Body of pancreas (tissue), 4 donors: ENCODE measurements around the gene PCDHGA2. TPM values are rescaled to one million over a fixed set of nuclear protein-coding genes. Genes with fewer than 3 reads are reported as not detected.

Experiments
- ATAC-seq: fragments of 150-250 bp; one replicate; pipeline ENCODE4 v1.9.1; 2016
- DNase-seq, 4 donors: peaks; one replicate each; pipeline ENCODE4 v3.0.0-alpha.2; 2019
- H3K27ac ChIP-seq, 4 donors: fragments of 200-600 bp; sonication (generic); 1 replicate in 3 of 4; 2 replicates in 1 of 4; pipeline versions ENCODE4 v1.5.1 to v1.6.1; 2016 to 2019; ENCODE audit warnings: mild to moderate bottlenecking in 1 of 4, mixed read lengths in 1 of 4, moderate library complexity in 1 of 4
- H3K27me3 ChIP-seq, 2 donors: fragments of 200-600 bp; sonication (generic); one replicate each; pipeline ENCODE4 v1.6.0; 2016; ENCODE audit warnings: mild to moderate bottlenecking in 1 of 2
- H3K36me3 ChIP-seq, 2 donors: fragments of 200-600 bp; sonication (generic); replicated peaks in 1 of 2; 2 replicates each; pipeline ENCODE4 v1.5.1; 2016; ENCODE audit warnings: low read depth in 2 of 2; ENCODE audit not compliant: insufficient read depth in 1 of 2
- H3K4me1 ChIP-seq: fragments of 200-600 bp; sonication (generic); one replicate; pipeline ENCODE4 v1.6.0; 2016
- H3K4me3 ChIP-seq, 2 donors: fragments of 200-600 bp; sonication (generic); 1 replicate in 1 of 2; 2 replicates in 1 of 2; pipeline ENCODE4 v1.5.1; 2016 to 2019
- H3K9me3 ChIP-seq, 3 donors: fragments of 200-600 bp; sonication (generic); 1 replicate in 2 of 3; 2 replicates in 1 of 3; pipeline ENCODE4 v1.5.1; 2016
- CTCF ChIP-seq, 7 experiments: fragments of 450-650 bp in 4 of 7; fragments of 200-600 bp in 3 of 7; sonication (generic) in 3 of 7; IDR thresholded peaks; one replicate each; pipeline ENCODE4 v1.5.1; 2016 to 2019; ENCODE audit warnings: antibody characterized with exemption in 7 of 7
- POLR2A ChIP-seq, 3 donors: fragments of 450-650 bp; IDR thresholded peaks; one replicate each; pipeline ENCODE4 v1.6.1; 2016; ENCODE audit warnings: antibody characterized with exemption in 3 of 3, mild to moderate bottlenecking in 2 of 3
- WGBS, 2 donors: methylation state at CpG; one replicate each; pipeline ENCODE4 v1.1.5; 2017; 5-methylcytosine and 5-hydroxymethylcytosine counted together
- intact Hi-C: fragments of 100-400 bp; cut with DNase I; formaldehyde crosslinking; loops from one replicate; pipeline ENCODE4 v1.15.1; 2023
- total RNA-seq, 2 donors: library from RNA; depleted of rRNA; stranded (reverse); fragments of >200 nt; gene quantifications; one replicate each; pipeline ENCODE4 v1.1.0, GENCODE V29; 2016

Gene PCDHGA2
- total RNA-seq, 2 donors from 2014 or later = 2.0 to 2.9 TPM

- intact Hi-C loops = no loop called here
- Histone ChIP-seq H3K27me3 (no peaks in the 10 kb centered on the region), H3K4me1 (no peaks in the 10 kb centered on the region), H3K4me3 (no peak overlapping the region), H3K9me3 (peaks cover 0 to 72% (median 5%) of the 10 kb centered on the region in 3 donors), H3K27ac (no peak overlapping the region), H3K36me3 (no peaks in the 10 kb centered on the region)
- DNase-seq (no peak), ATAC-seq (no peak)
- no peak for TF ChIP-seq POLR2A (IDR thresholded peaks at IDR 0.05)
- no peak for TF ChIP-seq CTCF (IDR thresholded peaks at IDR 0.05)
- 65 to 73% methylated on average over 5 of the region's 5 CpGs for WGBS, 2 donors
Measured at GRCh38 chr5:141356133-141356532, 17.6 kb downstream of the PCDHGA2 start.

- Histone ChIP-seq H3K27me3 (no peaks in the 10 kb centered on the region), H3K36me3 (no peaks in the 10 kb centered on the region), H3K9me3 (peaks cover 0 to 72% (median 7%) of the 10 kb centered on the region in 3 donors), H3K4me1 (no peaks in the 10 kb centered on the region), H3K4me3 (no peak overlapping the region), H3K27ac (no peak overlapping the region)
- no peak for DNase-seq
- intact Hi-C loops = no loop called here
- ATAC-seq = no peak
- 32 to 58% methylated on average over 12 to 19 of the region's 19 CpGs for whole genome bisulfite sequencing, 2 donors
- no peak for TF ChIP-seq POLR2A (IDR thresholded peaks at IDR 0.05)
- TF ChIP-seq CTCF (IDR thresholded peaks at IDR 0.05) = no peak
Measured at GRCh38 chr5:141356950-141357349, 18.4 kb downstream of the PCDHGA2 start.

GRCh38 chr5:141359790-141360426 lies 21.3 kb downstream of the PCDHGA2 start, which contains the start of gene PCDHGB2:
PCDHGB2 (plus strand) TSS chr5:141359994; CDS start chr5:141360136, 142 bp downstream.
- Histone ChIP-seq H3K27me3 (no peaks in the 10 kb centered on the region), H3K27ac (no peak within 1 kb of the TSS), H3K36me3 (no peaks in the 10 kb centered on the region), H3K9me3 (peaks cover 0 to 77% (median 8%) of the 10 kb centered on the region in 3 donors), H3K4me1 (no peaks in the 10 kb centered on the region), H3K4me3 (no peak within 1 kb of the TSS)
- 10 to 18% methylated on average over 24 of the region's 24 CpGs for WGBS, 2 donors
- ATAC-seq (peak; percentile 24), DNase-seq (no peak)
- intact Hi-C loops = no loop called here
- TF ChIP-seq CTCF (IDR thresholded peaks at IDR 0.05) (peak in 4 of 7 experiments; percentile 19 to 35 (median 28)), POLR2A (IDR thresholded peaks at IDR 0.05) (no peak)

GRCh38 chr5:141360685-141361084 lies 22.1 kb downstream of the PCDHGA2 start:
- no peak for TF ChIP-seq CTCF (IDR thresholded peaks at IDR 0.05)
- no peak for TF ChIP-seq POLR2A (IDR thresholded peaks at IDR 0.05)
- 24 to 30% methylated on average over 15 of the region's 15 CpGs for WGBS, 2 donors
- H3K4me3 ChIP-seq = no peak overlapping the region

GRCh38 chr5:141362719-141363118 lies 24.2 kb downstream of the PCDHGA2 start:
- H3K9me3 ChIP-seq = peaks cover 0 to 66% (median 14%) of the 10 kb centered on the region in 3 donors
- ATAC-seq = no peak
- H3K4me1 ChIP-seq = no peaks in the 10 kb centered on the region
- H3K27ac ChIP-seq = no peak overlapping the region
- H3K27me3 ChIP-seq = no peaks in the 10 kb centered on the region
- no peak for DNase-seq
- TF ChIP-seq POLR2A (IDR thresholded peaks at IDR 0.05) = no peak
- TF ChIP-seq CTCF (IDR thresholded peaks at IDR 0.05) = no peak
- intact Hi-C loops = no loop called here
- no peaks in the 10 kb centered on the region for H3K36me3 ChIP-seq
- no peak overlapping the region for H3K4me3 ChIP-seq

More at GRCh38 chr5:141360685-141361084, 22.1 kb downstream of the PCDHGA2 start:
- intact Hi-C loops = no loop called here
- Histone ChIP-seq H3K36me3 (no peaks in the 10 kb centered on the region), H3K27ac (no peak overlapping the region), H3K4me1 (no peaks in the 10 kb centered on the region), H3K27me3 (no peaks in the 10 kb centered on the region), H3K9me3 (peaks cover 0 to 77% (median 8%) of the 10 kb centered on the region in 3 donors)
- ATAC-seq (no peak), DNase-seq (no peak)
